K562 (cell line): ENCODE data around the gene TALDO1. TPM values are rescaled to one million over a fixed set of nuclear protein-coding genes. Genes with fewer than 3 reads are reported as not detected.

Source experiments
- HMG20B ChIP-seq: fragments of 250-450 bp; sonication (Bioruptor Pico); IDR thresholded peaks from 2 replicates; pipeline ENCODE4 v1.5.0; 2021; ENCODE audit warnings: mild to moderate bottlenecking
- MCM7 ChIP-seq, 2 experiments: fragments of 450-650 bp; IDR thresholded peaks; 2 replicates each; pipeline ENCODE4 v1.6.1; 2016 to 2018
- NFRKB ChIP-seq: fragments of 450-650 bp; IDR thresholded peaks from 2 replicates; pipeline ENCODE4 v1.6.1; 2016; ENCODE audit warnings: low read depth
- NFYB ChIP-seq: IDR thresholded peaks from 2 replicates; pipeline ENCODE4 v1.6.1; 2011; ENCODE audit warnings: mild to moderate bottlenecking, moderate library complexity; ENCODE audit not compliant: insufficient read length; ENCODE audit errors: extremely low read depth
- NR2C1 ChIP-seq, 2 experiments: fragments of 450-650 bp; IDR thresholded peaks; 2 replicates each; pipeline ENCODE4 v1.6.1; 2017; ENCODE audit warnings: mild to moderate bottlenecking in 2 of 2, antibody characterized with exemption in 1 of 2, inconsistent platforms in 1 of 2, missing compliant biosample characterization in 1 of 2, missing genetic modification characterization in 1 of 2
- RBM15 ChIP-seq: fragments of 200-400 bp; formaldehyde crosslinking; IDR thresholded peaks from 2 replicates; pipeline ENCODE4 v1.6.1; 2018; ENCODE audit warnings: mild to moderate bottlenecking, low read length, moderate library complexity; ENCODE audit not compliant: insufficient read depth
- SMARCC2 ChIP-seq: fragments of 450-650 bp; IDR thresholded peaks from 2 replicates; pipeline ENCODE4 v1.6.1; 2017; ENCODE audit warnings: antibody characterized with exemption, moderate library complexity, mild to moderate bottlenecking, low read depth
- TBP ChIP-seq: optimal IDR thresholded peaks from 2 replicates; pipeline ENCODE3; 2011; ENCODE audit warnings: low read depth, low read length, improper control_type of control experiment
- ZNF316 ChIP-seq: fragments of 450-650 bp; IDR thresholded peaks from 2 replicates; pipeline ENCODE4 v1.6.1; 2016
- polyA plus RNA-seq, 8 experiments: library from polyadenylated mRNA; depleted of rRNA in 4 of 8; stranded (reverse) in 5 of 8; unstranded in 3 of 8; fragments of >200 nt; fragmentation: Nextera tagmentation in 2 of 8; fragmentation: Illumina TruSeq in 1 of 8; extraction: Ambion mirVana in 2 of 8; extraction: Trizol in 1 of 8; gene quantifications; 2 replicates each; pipeline versions ENCODE4 v1.2.1 to v1.2.3, GENCODE V29; 2011 to 2014; ENCODE audit warnings: inconsistent platforms in 1 of 8, missing spikeins in 1 of 8
- total RNA-seq, 7 experiments: library from RNA; depleted of rRNA in 6 of 7; stranded (reverse); fragments of >200 nt in 6 of 7; fragmentation: Illumina TruSeq in 2 of 7; extraction: Trizol in 2 of 7; gene quantifications; 2 replicates each; pipeline versions ENCODE4 v1.2.1 to v1.2.3, GENCODE V29; 2011 to 2021; ENCODE audit warnings: low replicate concordance in 1 of 7
- TF ChIP-seq, protein P1 (sequence below): sonication (generic); formaldehyde crosslinking; IDR thresholded peaks from 2 replicates; pipeline ENCODE4 v1.8.0; 2022; ENCODE audit warnings: missing genetic modification reagents, mild to moderate bottlenecking, borderline replicate concordance
- TF ChIP-seq, protein P2 (sequence below): fragments of 200-800 bp; sonication (Bioruptor generic); IDR thresholded peaks from 2 replicates; pipeline ENCODE4 v1.6.1; 2017; ENCODE audit warnings: missing genetic modification characterization, missing compliant biosample characterization
- TF ChIP-seq, protein P3 (sequence below): fragments of 200-800 bp; sonication (Bioruptor generic); IDR thresholded peaks from 2 replicates; pipeline ENCODE4 v1.6.1; 2017; ENCODE audit warnings: missing genetic modification characterization, missing compliant biosample characterization
- TF ChIP-seq, protein P4 (sequence below), 2 experiments: fragments of 200-800 bp in 1 of 2; sonication (Bioruptor generic) in 1 of 2; sonication (generic) in 1 of 2; formaldehyde crosslinking in 1 of 2; IDR thresholded peaks in 1 of 2; conservative IDR thresholded peaks in 1 of 2; 2 replicates each; pipeline versions ENCODE4 v1.5.0 to v1.6.1; 2016 to 2020; ENCODE audit warnings: missing compliant biosample characterization in 1 of 2, missing genetic modification characterization in 1 of 2, missing genetic modification reagents in 1 of 2
- TF ChIP-seq, protein P5 (sequence below): fragments of 250-450 bp; sonication (Bioruptor Pico); IDR thresholded peaks from 2 replicates; pipeline ENCODE4 v1.8.0; 2021; ENCODE audit warnings: moderate library complexity, mild to moderate bottlenecking, inconsistent platforms
- TF ChIP-seq, protein P6 (sequence below): sonication (generic); formaldehyde crosslinking; IDR thresholded peaks from 2 replicates; pipeline ENCODE4 v1.8.1; 2023; ENCODE audit warnings: mild to moderate bottlenecking, missing genetic modification reagents, moderate library complexity
- TF ChIP-seq, protein P7 (sequence below): sonication (generic); formaldehyde crosslinking; IDR thresholded peaks from 2 replicates; pipeline ENCODE4 v1.8.0; 2022; ENCODE audit warnings: mild to moderate bottlenecking, missing genetic modification reagents, borderline replicate concordance

TALDO1 gene
- total and polyA plus RNA-seq, 9 of the 15 experiments (the other 6 are each of a cell fraction or from before 2014, with no cell fraction given) = 260 to 541 (median 441) TPM

DNA sequence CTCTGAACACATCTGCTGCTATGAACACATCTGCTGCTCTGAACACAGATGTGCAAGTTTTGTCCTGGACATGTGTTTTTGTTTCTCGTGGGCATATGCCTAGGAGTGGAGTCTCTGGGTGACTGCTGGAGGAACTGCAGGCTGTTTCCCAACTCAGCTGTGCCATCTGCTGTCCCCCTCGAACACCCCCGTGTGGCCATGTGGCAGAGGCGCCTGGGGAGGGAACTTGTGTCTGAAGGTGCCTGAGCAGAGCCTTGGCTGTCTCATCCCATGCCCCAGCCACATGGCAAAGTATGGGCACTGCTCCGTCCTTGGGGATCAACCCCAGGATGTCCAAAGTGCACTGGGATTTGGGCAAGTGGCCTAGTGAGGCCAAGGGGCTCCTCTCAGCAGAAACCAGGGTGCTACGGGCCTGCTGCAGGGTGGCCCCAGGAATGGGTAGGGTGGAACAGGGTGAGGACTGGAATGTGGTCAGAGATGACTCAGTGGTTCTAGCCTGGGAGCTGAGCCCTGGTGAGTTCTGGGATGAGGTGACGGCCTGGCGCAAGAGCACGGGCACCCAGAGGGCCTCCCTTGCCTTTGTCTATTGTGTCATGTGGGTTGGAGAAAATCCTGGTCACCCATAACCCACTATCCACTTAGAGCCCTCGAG lies 15.3 kb downstream of the TALDO1 start (continued):
- TF ChIP-seq SMARCC2 = no peak
- TF ChIP-seq, protein P1, sequence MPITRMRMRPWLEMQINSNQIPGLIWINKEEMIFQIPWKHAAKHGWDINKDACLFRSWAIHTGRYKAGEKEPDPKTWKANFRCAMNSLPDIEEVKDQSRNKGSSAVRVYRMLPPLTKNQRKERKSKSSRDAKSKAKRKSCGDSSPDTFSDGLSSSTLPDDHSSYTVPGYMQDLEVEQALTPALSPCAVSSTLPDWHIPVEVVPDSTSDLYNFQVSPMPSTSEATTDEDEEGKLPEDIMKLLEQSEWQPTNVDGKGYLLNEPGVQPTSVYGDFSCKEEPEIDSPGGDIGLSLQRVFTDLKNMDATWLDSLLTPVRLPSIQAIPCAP (CRISPR knock-in tag) = no peak
- TF ChIP-seq ZNF316 = no peak
- no peak for TF ChIP-seq TBP
- TF ChIP-seq, protein P2, sequence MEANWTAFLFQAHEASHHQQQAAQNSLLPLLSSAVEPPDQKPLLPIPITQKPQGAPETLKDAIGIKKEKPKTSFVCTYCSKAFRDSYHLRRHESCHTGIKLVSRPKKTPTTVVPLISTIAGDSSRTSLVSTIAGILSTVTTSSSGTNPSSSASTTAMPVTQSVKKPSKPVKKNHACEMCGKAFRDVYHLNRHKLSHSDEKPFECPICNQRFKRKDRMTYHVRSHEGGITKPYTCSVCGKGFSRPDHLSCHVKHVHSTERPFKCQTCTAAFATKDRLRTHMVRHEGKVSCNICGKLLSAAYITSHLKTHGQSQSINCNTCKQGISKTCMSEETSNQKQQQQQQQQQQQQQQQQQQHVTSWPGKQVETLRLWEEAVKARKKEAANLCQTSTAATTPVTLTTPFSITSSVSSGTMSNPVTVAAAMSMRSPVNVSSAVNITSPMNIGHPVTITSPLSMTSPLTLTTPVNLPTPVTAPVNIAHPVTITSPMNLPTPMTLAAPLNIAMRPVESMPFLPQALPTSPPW (CRISPR knock-in tag) = no peak
- TF ChIP-seq MCM7 (IDR thresholded peaks at IDR 0.05) = no peak
- TF ChIP-seq, protein P3, sequence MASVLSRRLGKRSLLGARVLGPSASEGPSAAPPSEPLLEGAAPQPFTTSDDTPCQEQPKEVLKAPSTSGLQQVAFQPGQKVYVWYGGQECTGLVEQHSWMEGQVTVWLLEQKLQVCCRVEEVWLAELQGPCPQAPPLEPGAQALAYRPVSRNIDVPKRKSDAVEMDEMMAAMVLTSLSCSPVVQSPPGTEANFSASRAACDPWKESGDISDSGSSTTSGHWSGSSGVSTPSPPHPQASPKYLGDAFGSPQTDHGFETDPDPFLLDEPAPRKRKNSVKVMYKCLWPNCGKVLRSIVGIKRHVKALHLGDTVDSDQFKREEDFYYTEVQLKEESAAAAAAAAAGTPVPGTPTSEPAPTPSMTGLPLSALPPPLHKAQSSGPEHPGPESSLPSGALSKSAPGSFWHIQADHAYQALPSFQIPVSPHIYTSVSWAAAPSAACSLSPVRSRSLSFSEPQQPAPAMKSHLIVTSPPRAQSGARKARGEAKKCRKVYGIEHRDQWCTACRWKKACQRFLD = no peak
- no peak for TF ChIP-seq NR2C1 (IDR thresholded peaks at IDR 0.05)
- TF ChIP-seq NR2C1 (tag; IDR thresholded peaks at IDR 0.05) = no peak
- no peak for TF ChIP-seq HMG20B (CRISPR knock-in tag)
- TF ChIP-seq, protein P4, sequence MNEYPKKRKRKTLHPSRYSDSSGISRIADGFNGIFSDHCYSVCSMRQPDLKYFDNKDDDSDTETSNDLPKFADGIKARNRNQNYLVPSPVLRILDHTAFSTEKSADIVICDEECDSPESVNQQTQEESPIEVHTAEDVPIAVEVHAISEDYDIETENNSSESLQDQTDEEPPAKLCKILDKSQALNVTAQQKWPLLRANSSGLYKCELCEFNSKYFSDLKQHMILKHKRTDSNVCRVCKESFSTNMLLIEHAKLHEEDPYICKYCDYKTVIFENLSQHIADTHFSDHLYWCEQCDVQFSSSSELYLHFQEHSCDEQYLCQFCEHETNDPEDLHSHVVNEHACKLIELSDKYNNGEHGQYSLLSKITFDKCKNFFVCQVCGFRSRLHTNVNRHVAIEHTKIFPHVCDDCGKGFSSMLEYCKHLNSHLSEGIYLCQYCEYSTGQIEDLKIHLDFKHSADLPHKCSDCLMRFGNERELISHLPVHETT (CRISPR knock-in tag; conservative IDR thresholded peaks at IDR 0.05 in 1 of 2, IDR thresholded peaks at IDR 0.05 in 1 of 2) = no peak
- TF ChIP-seq, protein P5, sequence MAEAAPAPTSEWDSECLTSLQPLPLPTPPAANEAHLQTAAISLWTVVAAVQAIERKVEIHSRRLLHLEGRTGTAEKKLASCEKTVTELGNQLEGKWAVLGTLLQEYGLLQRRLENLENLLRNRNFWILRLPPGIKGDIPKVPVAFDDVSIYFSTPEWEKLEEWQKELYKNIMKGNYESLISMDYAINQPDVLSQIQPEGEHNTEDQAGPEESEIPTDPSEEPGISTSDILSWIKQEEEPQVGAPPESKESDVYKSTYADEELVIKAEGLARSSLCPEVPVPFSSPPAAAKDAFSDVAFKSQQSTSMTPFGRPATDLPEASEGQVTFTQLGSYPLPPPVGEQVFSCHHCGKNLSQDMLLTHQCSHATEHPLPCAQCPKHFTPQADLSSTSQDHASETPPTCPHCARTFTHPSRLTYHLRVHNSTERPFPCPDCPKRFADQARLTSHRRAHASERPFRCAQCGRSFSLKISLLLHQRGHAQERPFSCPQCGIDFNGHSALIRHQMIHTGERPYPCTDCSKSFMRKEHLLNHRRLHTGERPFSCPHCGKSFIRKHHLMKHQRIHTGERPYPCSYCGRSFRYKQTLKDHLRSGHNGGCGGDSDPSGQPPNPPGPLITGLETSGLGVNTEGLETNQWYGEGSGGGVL (CRISPR knock-in tag) = no peak
- TF ChIP-seq NFYB = no peak
- TF ChIP-seq, protein P6, sequence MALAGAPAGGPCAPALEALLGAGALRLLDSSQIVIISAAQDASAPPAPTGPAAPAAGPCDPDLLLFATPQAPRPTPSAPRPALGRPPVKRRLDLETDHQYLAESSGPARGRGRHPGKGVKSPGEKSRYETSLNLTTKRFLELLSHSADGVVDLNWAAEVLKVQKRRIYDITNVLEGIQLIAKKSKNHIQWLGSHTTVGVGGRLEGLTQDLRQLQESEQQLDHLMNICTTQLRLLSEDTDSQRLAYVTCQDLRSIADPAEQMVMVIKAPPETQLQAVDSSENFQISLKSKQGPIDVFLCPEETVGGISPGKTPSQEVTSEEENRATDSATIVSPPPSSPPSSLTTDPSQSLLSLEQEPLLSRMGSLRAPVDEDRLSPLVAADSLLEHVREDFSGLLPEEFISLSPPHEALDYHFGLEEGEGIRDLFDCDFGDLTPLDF = no peak
- TF ChIP-seq NFRKB = no peak
- no peak for TF ChIP-seq RBM15
- TF ChIP-seq, protein P7, sequence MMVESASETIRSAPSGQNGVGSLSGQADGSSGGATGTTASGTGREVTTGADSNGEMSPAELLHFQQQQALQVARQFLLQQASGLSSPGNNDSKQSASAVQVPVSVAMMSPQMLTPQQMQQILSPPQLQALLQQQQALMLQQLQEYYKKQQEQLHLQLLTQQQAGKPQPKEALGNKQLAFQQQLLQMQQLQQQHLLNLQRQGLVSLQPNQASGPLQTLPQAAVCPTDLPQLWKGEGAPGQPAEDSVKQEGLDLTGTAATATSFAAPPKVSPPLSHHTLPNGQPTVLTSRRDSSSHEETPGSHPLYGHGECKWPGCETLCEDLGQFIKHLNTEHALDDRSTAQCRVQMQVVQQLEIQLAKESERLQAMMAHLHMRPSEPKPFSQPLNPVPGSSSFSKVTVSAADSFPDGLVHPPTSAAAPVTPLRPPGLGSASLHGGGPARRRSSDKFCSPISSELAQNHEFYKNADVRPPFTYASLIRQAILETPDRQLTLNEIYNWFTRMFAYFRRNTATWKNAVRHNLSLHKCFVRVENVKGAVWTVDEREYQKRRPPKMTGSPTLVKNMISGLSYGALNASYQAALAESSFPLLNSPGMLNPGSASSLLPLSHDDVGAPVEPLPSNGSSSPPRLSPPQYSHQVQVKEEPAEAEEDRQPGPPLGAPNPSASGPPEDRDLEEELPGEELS (CRISPR knock-in tag) = no peak
